Fibroblast of lung (primary cell): ENCODE results near the gene TBP. TPM values are rescaled to one million over a fixed set of nuclear protein-coding genes. Genes with fewer than 3 reads are reported as not detected.

Source experiments
- DNase-seq, 2 donors: peaks; one replicate each; pipeline versions ENCODE4 v3.0.0 to v3.0.0-alpha.2; 2010; ENCODE audit warnings: low read depth in 2 of 2
- H2AFZ ChIP-seq: 2 replicates; pipeline ENCODE4 v1.5.1; 2012; ENCODE audit warnings: low read length, control low read depth, inconsistent platforms
- H3K27ac ChIP-seq: 2 replicates; pipeline ENCODE4 v1.5.1; 2011; ENCODE audit warnings: low read length, control low read depth; ENCODE audit not compliant: insufficient read depth
- H3K27me3 ChIP-seq: 2 replicates; pipeline ENCODE4 v1.5.1; 2011; ENCODE audit warnings: mild to moderate bottlenecking, low read length; ENCODE audit not compliant: control insufficient read depth, insufficient read depth
- H3K36me3 ChIP-seq: 2 replicates; pipeline ENCODE4 v1.5.1; 2011; ENCODE audit warnings: low read length; ENCODE audit not compliant: control insufficient read depth, insufficient read depth
- H3K4me1 ChIP-seq: 2 replicates; pipeline ENCODE4 v1.5.1; 2011; ENCODE audit warnings: low read length; ENCODE audit not compliant: control insufficient read depth, insufficient read depth; ENCODE audit errors: extremely low read depth
- H3K4me2 ChIP-seq: 2 replicates; pipeline ENCODE4 v1.5.1; 2011; ENCODE audit warnings: low read length, control low read depth; ENCODE audit not compliant: insufficient read depth; ENCODE audit errors: extremely low read depth
- H3K4me3 ChIP-seq, 4 experiments: fragments of 200-600 bp in 1 of 4; sonication (generic) in 1 of 4; replicated peaks in 1 of 4; 2 replicates each; pipeline ENCODE4 v1.5.1; 2011 to 2016; ENCODE audit warnings: low read length in 4 of 4, low read depth in 3 of 4, mild to moderate bottlenecking in 3 of 4, control low read depth in 2 of 4, inconsistent platforms in 1 of 4, mixed read lengths in 1 of 4; ENCODE audit not compliant: insufficient read depth in 1 of 4; ENCODE audit errors: control extremely low read depth in 1 of 4
- H3K79me2 ChIP-seq: 2 replicates; pipeline ENCODE4 v1.5.1; 2012; ENCODE audit warnings: mild to moderate bottlenecking, low read length, inconsistent platforms; ENCODE audit not compliant: control insufficient read depth, insufficient read depth
- H3K9ac ChIP-seq: 2 replicates; pipeline ENCODE4 v1.5.1; 2011; ENCODE audit warnings: mild to moderate bottlenecking, low read length, control low read depth; ENCODE audit not compliant: insufficient read depth
- H3K9me3 ChIP-seq: 2 replicates; pipeline ENCODE4 v1.5.1; 2012; ENCODE audit warnings: low read depth, low read length; ENCODE audit not compliant: control insufficient read depth, insufficient read depth
- H4K20me1 ChIP-seq: 2 replicates; pipeline ENCODE4 v1.5.1; 2011; ENCODE audit warnings: low read length; ENCODE audit not compliant: control insufficient read depth, insufficient read depth; ENCODE audit errors: extremely low read depth
- CTCF ChIP-seq, 2 donors: IDR thresholded peaks in 1 of 2; conservative IDR thresholded peaks in 1 of 2; 1 replicate in 1 of 2; 2 replicates in 1 of 2; pipeline ENCODE4 v1.5.1; 2011 to 2012; ENCODE audit warnings: low read length in 2 of 2, control low read depth in 1 of 2, inconsistent platforms in 1 of 2, low read depth in 1 of 2, mild to moderate bottlenecking in 1 of 2
- EZH2 ChIP-seq: IDR thresholded peaks from 2 replicates; pipeline ENCODE4 v1.5.1; 2012; ENCODE audit warnings: low read length, control low read depth, mild to moderate bottlenecking; ENCODE audit errors: missing control alignments
- polyA plus RNA-seq, 2 donors: library from polyadenylated mRNA; depleted of rRNA in 1 of 2; stranded (reverse) in 1 of 2; unstranded in 1 of 2; fragments of >200 nt; gene quantifications; 2 replicates each; pipeline ENCODE4 v1.2.1, GENCODE V29; 2011 to 2012; ENCODE audit warnings: missing spikeins in 1 of 2
- total RNA-seq: library from RNA; depleted of rRNA; stranded (reverse); fragments of >200 nt; gene quantifications from 2 replicates; pipeline ENCODE4 v1.2.1, GENCODE V29; 2014

Gene TBP
- total and polyA plus RNA-seq, 2 donors (not counting 1 experiment from before 2014, with no cell fraction given): 7.8 to 14.4 TPM

GRCh38 chr6:170522565-170523183 lies 31.5 kb upstream of the TBP start:
- Histone ChIP-seq H3K27me3 (no peaks in the 10 kb centered on the region), H4K20me1 (no peaks in the 10 kb centered on the region), H3K9ac (no peak overlapping the region), H3K9me3 (no peaks in the 10 kb centered on the region), H3K79me2 (no peaks in the 10 kb centered on the region), H2AFZ (no peak overlapping the region), H3K4me1 (no peaks in the 10 kb centered on the region), H3K36me3 (no peaks in the 10 kb centered on the region), H3K4me3 (no peak overlapping the region), H3K27ac (no peak overlapping the region), H3K4me2 (no peak overlapping the region)
- peak; percentile 11 to 17 for DNase-seq
- no peak for TF ChIP-seq EZH2
- peak; percentile 14 to 49 for TF ChIP-seq CTCF (conservative IDR thresholded peaks at IDR 0.05 in 1 of 2, IDR thresholded peaks at IDR 0.05 in 1 of 2; ENCODE audit: low read depth in 1 of 2, low read length in 2 of 2)

GRCh38 chr6:170523256-170524171 lies 30.7 kb upstream of the TBP start:
- no peak overlapping the region for H2AFZ ChIP-seq
- no peak overlapping the region for H3K9ac ChIP-seq
- no peaks in the 10 kb centered on the region for H3K36me3 ChIP-seq
- no peaks in the 10 kb centered on the region for H3K79me2 ChIP-seq
- no peak overlapping the region for H3K27ac ChIP-seq
- TF ChIP-seq CTCF (conservative IDR thresholded peaks at IDR 0.05 in 1 of 2, IDR thresholded peaks at IDR 0.05 in 1 of 2; ENCODE audit: low read depth in 1 of 2, low read length in 2 of 2) (no peak), EZH2 (no peak)
- H3K4me1 ChIP-seq: no peaks in the 10 kb centered on the region
- no peaks in the 10 kb centered on the region for H3K9me3 ChIP-seq
- no peaks in the 10 kb centered on the region for H4K20me1 ChIP-seq
- no peak overlapping the region for H3K4me2 ChIP-seq
- no peak overlapping the region for H3K4me3 ChIP-seq
- H3K27me3 ChIP-seq: no peaks in the 10 kb centered on the region
- DNase-seq: no peak

- no peak overlapping the region for H3K27ac ChIP-seq
- no peak overlapping the region for H3K4me3 ChIP-seq
- no peaks in the 10 kb centered on the region for H3K27me3 ChIP-seq
- no peak for DNase-seq
- H3K79me2 ChIP-seq: no peaks in the 10 kb centered on the region
- no peak for TF ChIP-seq EZH2
- TF ChIP-seq CTCF (conservative IDR thresholded peaks at IDR 0.05 in 1 of 2, IDR thresholded peaks at IDR 0.05 in 1 of 2; ENCODE audit: low read depth in 1 of 2, low read length in 2 of 2): no peak
- H3K36me3 ChIP-seq: no peaks in the 10 kb centered on the region
- H3K4me2 ChIP-seq: no peak overlapping the region
- no peaks in the 10 kb centered on the region for H4K20me1 ChIP-seq
- H3K9ac ChIP-seq: no peak overlapping the region
- H3K4me1 ChIP-seq: no peaks in the 10 kb centered on the region
- no peaks in the 10 kb centered on the region for H3K9me3 ChIP-seq
- no peak overlapping the region for H2AFZ ChIP-seq
Observed at GRCh38 chr6:170524172-170524502, 30.0 kb upstream of the TBP start.
